ENCODE data around the gene FBP1.
"Not testable (repeated sequence)": the region's sequence is repeated elsewhere in the genome, so short reads cannot be mapped to it uniquely, and the experiment has no call there.

FBP1 gene

GRCh38 chr9:94591876-94592275 is 47.4 kb downstream of the FBP1 start:
- H3K9me3 ChIP-seq (ENCODE audit: control insufficient read depth in 1 of 2, low read length in 2 of 2): no peaks in the 10 kb centered on the region
- H3K4me3 ChIP-seq (ENCODE audit: low read depth in 1 of 2, low read length in 2 of 2): no peak overlapping the region
- no peaks in the 10 kb centered on the region for H3K4me1 ChIP-seq (ENCODE audit: control insufficient read depth in 1 of 2, insufficient read depth in 2 of 2, low read length in 2 of 2)

GRCh38 chr9:94591046-94591545 is 48.2 kb downstream of the FBP1 start:
- not testable (repeated sequence) for H3K4me1 ChIP-seq (ENCODE audit: control insufficient read depth in 1 of 2, insufficient read depth in 2 of 2, low read length in 2 of 2); H3K27ac ChIP-seq (ENCODE audit: low read length); H3K36me3 ChIP-seq (ENCODE audit: control insufficient read depth in 1 of 2, insufficient read depth in 2 of 2, low read length in 2 of 2); H3K27me3 ChIP-seq (ENCODE audit: low read depth, low read length); H3K9me3 ChIP-seq (ENCODE audit: control insufficient read depth in 1 of 2, low read length in 2 of 2); H3K4me3 ChIP-seq (ENCODE audit: low read depth in 1 of 2, low read length in 2 of 2)

More at GRCh38 chr9:94591876-94592275, 47.4 kb downstream of the FBP1 start:
- no peaks in the 10 kb centered on the region for H3K27me3 ChIP-seq (ENCODE audit: low read depth, low read length)
- H3K36me3 ChIP-seq (ENCODE audit: control insufficient read depth in 1 of 2, insufficient read depth in 2 of 2, low read length in 2 of 2): no peaks in the 10 kb centered on the region
- H3K27ac ChIP-seq (ENCODE audit: low read length): no peak overlapping the region

DNA sequence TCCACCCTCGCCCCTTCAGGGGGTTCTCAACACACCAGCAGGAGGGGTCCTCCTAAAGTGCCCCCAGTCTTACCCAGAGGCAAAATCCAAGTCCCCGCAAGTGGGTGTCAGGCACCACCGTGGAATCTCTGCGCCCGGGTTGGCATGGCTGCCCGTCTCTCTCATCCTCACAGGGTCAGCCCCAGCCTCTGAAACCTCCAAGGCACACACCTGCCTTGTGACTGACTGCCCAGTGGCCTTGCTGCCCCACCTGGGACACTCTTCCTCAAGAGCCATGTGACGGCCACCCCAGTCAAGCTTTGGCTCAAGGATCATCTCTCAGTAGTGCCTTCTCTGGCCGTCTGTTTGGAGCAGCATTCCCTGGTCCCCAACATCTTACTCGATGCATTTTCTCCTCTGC is 50.6 kb downstream of the FBP1 start:
- no peaks in the 10 kb centered on the region for H3K36me3 ChIP-seq (ENCODE audit: control insufficient read depth in 1 of 2, insufficient read depth in 2 of 2, low read length in 2 of 2)
- H3K9me3 ChIP-seq (ENCODE audit: control insufficient read depth in 1 of 2, low read length in 2 of 2): no peaks in the 10 kb centered on the region
- no peaks in the 10 kb centered on the region for H3K27me3 ChIP-seq (ENCODE audit: low read depth, low read length)
- H3K4me1 ChIP-seq (ENCODE audit: control insufficient read depth in 1 of 2, insufficient read depth in 2 of 2, low read length in 2 of 2): no peaks in the 10 kb centered on the region
- H3K4me3 ChIP-seq (ENCODE audit: low read depth in 1 of 2, low read length in 2 of 2): no peak overlapping the region
- no peak overlapping the region for H3K27ac ChIP-seq (ENCODE audit: low read length)

DNA sequence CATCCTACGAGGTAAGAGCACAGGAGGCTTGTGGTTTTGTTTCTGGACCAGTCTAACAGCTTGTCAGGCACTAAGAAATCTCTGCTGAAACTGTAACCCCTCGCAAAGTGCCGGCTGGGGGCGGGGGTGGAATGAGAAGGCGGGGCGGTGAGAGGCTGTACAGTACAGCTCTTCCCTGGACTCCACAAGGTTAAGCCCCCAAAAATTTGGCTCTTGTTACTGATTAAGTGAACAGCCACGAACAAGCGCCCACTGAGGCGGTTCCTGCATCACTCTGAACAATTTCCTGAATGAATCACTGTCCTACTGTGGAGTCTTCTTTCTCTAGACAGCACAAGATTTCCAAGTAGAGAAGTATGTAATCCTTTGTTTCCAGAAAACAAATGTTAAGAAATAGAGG is 52.5 kb downstream of the FBP1 start:
- H3K27ac ChIP-seq (ENCODE audit: low read length): no peak overlapping the region
- peak overlapping the region in 1 of 2 donors; percentile 29 for H3K4me3 ChIP-seq (ENCODE audit: low read depth in 1 of 2, low read length in 2 of 2)
- H3K27me3 ChIP-seq (ENCODE audit: low read depth, low read length): no peaks in the 10 kb centered on the region
- no peaks in the 10 kb centered on the region for H3K36me3 ChIP-seq (ENCODE audit: control insufficient read depth in 1 of 2, insufficient read depth in 2 of 2, low read length in 2 of 2)
- no peaks in the 10 kb centered on the region for H3K9me3 ChIP-seq (ENCODE audit: control insufficient read depth in 1 of 2, low read length in 2 of 2)
- H3K4me1 ChIP-seq (ENCODE audit: control insufficient read depth in 1 of 2, insufficient read depth in 2 of 2, low read length in 2 of 2): no peaks in the 10 kb centered on the region

DNA sequence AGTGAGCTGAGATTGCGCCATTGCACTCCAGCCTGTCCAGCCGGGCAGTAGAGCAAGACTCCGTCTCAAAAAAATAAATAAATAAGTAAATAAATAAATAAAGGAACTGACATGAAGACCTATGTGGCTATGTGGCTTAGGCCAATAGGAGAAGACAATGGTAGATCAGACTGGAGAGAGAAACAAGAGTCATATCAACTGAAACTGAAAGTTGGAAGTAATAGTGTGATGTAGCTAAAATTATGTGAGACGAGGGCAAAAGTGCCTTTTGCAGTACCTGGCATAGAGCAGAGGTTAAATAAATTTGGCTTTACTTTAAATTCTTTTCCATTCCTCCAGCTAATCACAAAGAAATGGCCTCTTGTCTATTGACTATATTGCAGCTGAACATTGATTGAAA is 53.0 kb downstream of the FBP1 start:
- Histone ChIP-seq H3K4me3 (ENCODE audit: low read depth in 1 of 2, low read length in 2 of 2) (peak overlapping the region in 1 of 2 donors; percentile 29), H3K9me3 (ENCODE audit: control insufficient read depth in 1 of 2, low read length in 2 of 2) (no peaks in the 10 kb centered on the region), H3K27me3 (ENCODE audit: low read depth, low read length) (no peaks in the 10 kb centered on the region), H3K36me3 (ENCODE audit: control insufficient read depth in 1 of 2, insufficient read depth in 2 of 2, low read length in 2 of 2) (no peaks in the 10 kb centered on the region), H3K4me1 (ENCODE audit: control insufficient read depth in 1 of 2, insufficient read depth in 2 of 2, low read length in 2 of 2) (no peaks in the 10 kb centered on the region), H3K27ac (ENCODE audit: low read length) (no peak overlapping the region)

- H3K4me1 ChIP-seq (ENCODE audit: control insufficient read depth in 1 of 2, insufficient read depth in 2 of 2, low read length in 2 of 2): no peaks in the 10 kb centered on the region
- no peaks in the 10 kb centered on the region for H3K9me3 ChIP-seq (ENCODE audit: control insufficient read depth in 1 of 2, low read length in 2 of 2)
- H3K36me3 ChIP-seq (ENCODE audit: control insufficient read depth in 1 of 2, insufficient read depth in 2 of 2, low read length in 2 of 2): no peaks in the 10 kb centered on the region
- no peaks in the 10 kb centered on the region for H3K27me3 ChIP-seq (ENCODE audit: low read depth, low read length)
- H3K4me3 ChIP-seq (ENCODE audit: low read depth in 1 of 2, low read length in 2 of 2): no peak overlapping the region
- no peak overlapping the region for H3K27ac ChIP-seq (ENCODE audit: low read length)
Measured at GRCh38 chr9:94584555-94584954, 54.8 kb downstream of the FBP1 start.

- Histone ChIP-seq H3K9me3 (ENCODE audit: control insufficient read depth in 1 of 2, low read length in 2 of 2) (no peaks in the 10 kb centered on the region), H3K27me3 (ENCODE audit: low read depth, low read length) (no peaks in the 10 kb centered on the region), H3K27ac (ENCODE audit: low read length) (no peak overlapping the region), H3K36me3 (ENCODE audit: control insufficient read depth in 1 of 2, insufficient read depth in 2 of 2, low read length in 2 of 2) (no peaks in the 10 kb centered on the region), H3K4me3 (ENCODE audit: low read depth in 1 of 2, low read length in 2 of 2) (no peak overlapping the region), H3K4me1 (ENCODE audit: control insufficient read depth in 1 of 2, insufficient read depth in 2 of 2, low read length in 2 of 2) (peaks cover 0 to 4% of the 10 kb centered on the region in 2 donors)
Measured at GRCh38 chr9:94581728-94582127, 57.6 kb downstream of the FBP1 start.

GRCh38 chr9:94577571-94577970 is 61.7 kb downstream of the FBP1 start:
- H3K27ac ChIP-seq (ENCODE audit: low read length): no peak overlapping the region
- H3K9me3 ChIP-seq (ENCODE audit: control insufficient read depth in 1 of 2, low read length in 2 of 2): no peaks in the 10 kb centered on the region
- H3K36me3 ChIP-seq (ENCODE audit: control insufficient read depth in 1 of 2, insufficient read depth in 2 of 2, low read length in 2 of 2): no peaks in the 10 kb centered on the region
- H3K4me3 ChIP-seq (ENCODE audit: low read depth in 1 of 2, low read length in 2 of 2): no peak overlapping the region
- no peaks in the 10 kb centered on the region for H3K27me3 ChIP-seq (ENCODE audit: low read depth, low read length)
- peaks cover 0 to 4% of the 10 kb centered on the region in 2 donors for H3K4me1 ChIP-seq (ENCODE audit: control insufficient read depth in 1 of 2, insufficient read depth in 2 of 2, low read length in 2 of 2)

- H3K27me3 ChIP-seq (ENCODE audit: low read depth, low read length): no peaks in the 10 kb centered on the region
- H3K4me3 ChIP-seq (ENCODE audit: low read depth in 1 of 2, low read length in 2 of 2): no peak overlapping the region
- H3K4me1 ChIP-seq (ENCODE audit: control insufficient read depth in 1 of 2, insufficient read depth in 2 of 2, low read length in 2 of 2): peaks cover 0 to 4% of the 10 kb centered on the region in 2 donors
- no peak overlapping the region for H3K27ac ChIP-seq (ENCODE audit: low read length)
- H3K36me3 ChIP-seq (ENCODE audit: control insufficient read depth in 1 of 2, insufficient read depth in 2 of 2, low read length in 2 of 2): no peaks in the 10 kb centered on the region
- no peaks in the 10 kb centered on the region for H3K9me3 ChIP-seq (ENCODE audit: control insufficient read depth in 1 of 2, low read length in 2 of 2)
Measured at GRCh38 chr9:94577036-94577435, 62.3 kb downstream of the FBP1 start.

- no peak overlapping the region for H3K4me3 ChIP-seq (ENCODE audit: low read depth in 1 of 2, low read length in 2 of 2)
- H3K27ac ChIP-seq (ENCODE audit: low read length): no peak overlapping the region
- H3K4me1 ChIP-seq (ENCODE audit: control insufficient read depth in 1 of 2, insufficient read depth in 2 of 2, low read length in 2 of 2): peaks cover 0 to 4% of the 10 kb centered on the region in 2 donors
- no peaks in the 10 kb centered on the region for H3K27me3 ChIP-seq (ENCODE audit: low read depth, low read length)
- H3K9me3 ChIP-seq (ENCODE audit: control insufficient read depth in 1 of 2, low read length in 2 of 2): no peaks in the 10 kb centered on the region
- no peaks in the 10 kb centered on the region for H3K36me3 ChIP-seq (ENCODE audit: control insufficient read depth in 1 of 2, insufficient read depth in 2 of 2, low read length in 2 of 2)
Measured at GRCh38 chr9:94576131-94576530, 63.2 kb downstream of the FBP1 start.

DNA sequence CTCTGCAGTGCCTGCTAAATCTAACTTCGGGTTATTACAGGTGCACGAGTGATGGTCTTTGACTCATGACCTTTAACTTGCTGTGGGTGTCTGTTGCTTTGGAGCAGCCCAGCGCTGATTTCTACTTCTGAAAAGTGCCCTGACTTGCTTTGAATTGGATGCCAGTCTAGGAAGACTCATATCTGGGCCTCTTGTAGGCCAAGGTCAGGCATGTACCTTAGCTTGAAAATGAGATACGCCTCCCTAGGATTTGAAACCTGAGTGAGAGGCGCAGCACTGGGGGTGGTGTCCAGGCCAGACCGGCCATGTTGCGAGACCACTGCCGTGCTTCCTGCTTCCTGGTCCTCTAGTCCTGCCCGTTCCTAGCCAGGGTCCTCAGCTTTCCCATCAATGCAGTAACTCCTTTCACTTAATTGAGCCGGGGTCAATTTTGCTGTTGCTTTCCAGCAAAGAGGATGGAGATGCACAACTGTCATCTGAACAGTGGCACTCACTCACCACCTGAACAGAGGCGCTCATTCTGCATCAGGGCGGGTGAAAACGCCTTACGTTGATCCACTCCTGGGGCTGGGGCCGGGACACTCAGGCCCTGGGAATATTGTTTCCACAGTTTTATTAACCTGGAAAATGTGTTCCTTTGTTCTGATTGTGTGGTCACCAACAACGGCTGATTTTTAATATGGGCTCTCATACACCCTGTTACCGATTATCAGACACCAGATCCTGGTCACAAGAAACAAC is 70.2 kb downstream of the FBP1 start:
- H3K9me3 ChIP-seq (ENCODE audit: control insufficient read depth in 1 of 2, low read length in 2 of 2): no peaks in the 10 kb centered on the region
- H3K36me3 ChIP-seq (ENCODE audit: control insufficient read depth in 1 of 2, insufficient read depth in 2 of 2, low read length in 2 of 2): no peaks in the 10 kb centered on the region
- H3K4me3 ChIP-seq (ENCODE audit: low read depth in 1 of 2, low read length in 2 of 2): no peak overlapping the region
- H3K27me3 ChIP-seq (ENCODE audit: low read depth, low read length): no peaks in the 10 kb centered on the region
- H3K4me1 ChIP-seq (ENCODE audit: control insufficient read depth in 1 of 2, insufficient read depth in 2 of 2, low read length in 2 of 2): no peaks in the 10 kb centered on the region
- H3K27ac ChIP-seq (ENCODE audit: low read length): no peak overlapping the region

Measured in muscle layer of duodenum (tissue), 2 donors.